Measurements from ENCODE around the gene TMEM14A.
A peak's percentile ranks its signal among the peaks of the same experiment; 100 is the strongest.

The TMEM14A gene

DNA sequence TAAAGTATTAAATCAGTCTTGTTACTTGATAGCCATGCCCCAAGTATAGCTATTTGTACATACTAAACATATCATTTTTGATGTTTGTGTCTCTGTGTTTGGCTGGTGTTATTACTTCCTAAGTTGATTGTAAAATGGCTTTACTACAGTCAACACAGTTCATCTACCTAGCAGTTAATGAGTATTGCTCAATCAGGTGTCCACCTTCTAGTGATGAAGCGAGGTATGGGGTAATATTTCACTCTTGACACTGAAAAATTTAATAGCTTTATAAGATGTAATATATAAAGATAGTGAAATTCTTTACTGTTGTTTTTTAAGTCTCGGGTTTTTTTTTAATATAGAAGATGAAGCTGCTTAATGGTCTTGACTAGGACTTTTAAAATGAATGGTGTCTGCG is 18.9 kb downstream of the TMEM14A start:
- no CpG with 5 or more reads among the region's 3 CpGs for WGBS (ENCODE audit: extremely low coverage, insufficient coverage, insufficient read length)
- no peak overlapping the region for H3K18ac ChIP-seq (ENCODE audit: low read length)
- H2AFZ ChIP-seq (ENCODE audit: insufficient read depth, low read length, poor library complexity): no peak overlapping the region
- no peak overlapping the region for H3K4ac ChIP-seq (ENCODE audit: low read depth, low read length)
- H2BK120ac ChIP-seq (ENCODE audit: insufficient read depth, low read length, poor library complexity): no peak overlapping the region
- H3K14ac ChIP-seq (ENCODE audit: low read length): no peak overlapping the region
- H3K27ac ChIP-seq (ENCODE audit: low read depth, low read length): no peak overlapping the region
- H3K9me3 ChIP-seq (ENCODE audit: insufficient read depth, low read depth, low read length): no peaks in the 10 kb centered on the region
- H3K4me3 ChIP-seq (ENCODE audit: low read depth, low read length): no peak overlapping the region
- no peak overlapping the region for H4K8ac ChIP-seq (ENCODE audit: low read depth, low read length)
- no peak overlapping the region for H3K23ac ChIP-seq (ENCODE audit: low read length)
- H3K9ac ChIP-seq (ENCODE audit: low read length): no peak overlapping the region
- H3K79me1 ChIP-seq (ENCODE audit: low read length): no peaks in the 10 kb centered on the region
- no peak for DNase-seq
- no peak overlapping the region for H3K4me2 ChIP-seq (ENCODE audit: low read length)
- no peaks in the 10 kb centered on the region for H3K36me3 ChIP-seq (ENCODE audit: control insufficient read depth in 1 of 2, insufficient read depth in 2 of 2, low read length in 2 of 2)
- H4K91ac ChIP-seq (ENCODE audit: low read depth, low read length): no peak overlapping the region
- H3K27me3 ChIP-seq (ENCODE audit: insufficient read depth, low read length): no peaks in the 10 kb centered on the region
- no peak overlapping the region for H2AK5ac ChIP-seq (ENCODE audit: low read length)
- H2BK5ac ChIP-seq (ENCODE audit: low read depth, low read length, poor library complexity): no peak overlapping the region
- H3K79me2 ChIP-seq (ENCODE audit: control insufficient read depth, insufficient read depth, low read length, poor library complexity): no peaks in the 10 kb centered on the region
- no peak overlapping the region for H2BK12ac ChIP-seq (ENCODE audit: low read length)
- no peaks in the 10 kb centered on the region for H3K4me1 ChIP-seq (ENCODE audit: control insufficient read depth in 1 of 2, insufficient read depth in 2 of 2, low read length in 2 of 2)
- H4K12ac ChIP-seq (ENCODE audit: low read depth, low read length): no peak overlapping the region

DNA sequence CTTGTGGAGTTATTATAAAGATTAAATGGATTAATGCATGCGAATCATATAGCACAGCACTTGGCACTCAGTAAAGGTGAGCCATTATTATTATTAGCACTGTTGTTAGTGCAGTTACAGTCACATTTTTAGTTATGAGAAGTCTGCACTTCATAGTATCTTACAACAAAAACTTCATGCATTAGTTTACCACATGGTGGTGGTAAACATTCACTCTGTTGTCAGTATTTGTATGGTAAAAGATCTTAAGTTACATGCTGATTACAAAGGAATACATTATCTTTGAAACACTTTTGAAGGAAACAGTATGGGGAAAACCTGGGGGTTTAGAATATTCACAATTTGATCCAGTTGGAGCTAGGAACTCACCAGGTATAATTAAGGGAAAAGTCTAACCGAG is 20.8 kb downstream of the TMEM14A start:
- Histone ChIP-seq H4K8ac (ENCODE audit: low read depth, low read length) (no peak overlapping the region), H2BK120ac (ENCODE audit: insufficient read depth, low read length, poor library complexity) (no peak overlapping the region), H2BK5ac (ENCODE audit: low read depth, low read length, poor library complexity) (no peak overlapping the region), H4K12ac (ENCODE audit: low read depth, low read length) (no peak overlapping the region), H3K79me2 (ENCODE audit: control insufficient read depth, insufficient read depth, low read length, poor library complexity) (no peaks in the 10 kb centered on the region), H3K9me3 (ENCODE audit: insufficient read depth, low read depth, low read length) (no peaks in the 10 kb centered on the region), H3K79me1 (ENCODE audit: low read length) (no peaks in the 10 kb centered on the region), H2BK12ac (ENCODE audit: low read length) (no peak overlapping the region), H3K27ac (ENCODE audit: low read depth, low read length) (no peak overlapping the region), H2AFZ (ENCODE audit: insufficient read depth, low read length, poor library complexity) (no peak overlapping the region), H3K14ac (ENCODE audit: low read length) (no peak overlapping the region), H3K18ac (ENCODE audit: low read length) (no peak overlapping the region), H3K4ac (ENCODE audit: low read depth, low read length) (no peak overlapping the region), H3K4me2 (ENCODE audit: low read length) (no peak overlapping the region), H3K23ac (ENCODE audit: low read length) (no peak overlapping the region), H3K9ac (ENCODE audit: low read length) (no peak overlapping the region), H3K4me3 (ENCODE audit: low read depth, low read length) (no peak overlapping the region), H3K36me3 (ENCODE audit: control insufficient read depth in 1 of 2, insufficient read depth in 2 of 2, low read length in 2 of 2) (no peaks in the 10 kb centered on the region), H2AK5ac (ENCODE audit: low read length) (no peak overlapping the region), H3K4me1 (ENCODE audit: control insufficient read depth in 1 of 2, insufficient read depth in 2 of 2, low read length in 2 of 2) (no peaks in the 10 kb centered on the region), H3K27me3 (ENCODE audit: insufficient read depth, low read length) (no peaks in the 10 kb centered on the region), H4K91ac (ENCODE audit: low read depth, low read length) (no peak overlapping the region)
- WGBS (ENCODE audit: extremely low coverage, insufficient coverage, insufficient read length): no CpG with 5 or more reads among the region's 2 CpGs
- DNase-seq: peak in 1 of 2 donors; percentile 13

DNA sequence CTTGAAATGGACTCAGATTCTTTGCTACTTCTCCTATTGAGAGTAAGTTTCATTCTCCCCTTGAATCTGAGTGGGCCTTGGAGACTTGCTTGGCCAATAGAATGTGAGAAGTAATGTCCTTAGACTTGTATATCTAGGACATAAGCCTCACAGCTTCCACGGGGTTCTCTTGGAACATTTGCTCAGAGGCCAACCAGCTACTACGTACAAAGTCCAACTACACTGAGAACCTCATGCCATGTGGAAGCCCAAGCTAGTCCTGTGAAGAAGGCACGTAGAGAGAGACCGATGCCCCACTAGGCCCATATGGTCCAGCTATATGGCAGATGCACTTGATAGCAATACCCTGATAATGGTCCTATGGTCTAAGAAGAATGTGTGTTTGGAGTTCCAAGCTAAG is 22.9 kb downstream of the TMEM14A start:
- H3K9ac ChIP-seq (ENCODE audit: low read length): no peak overlapping the region
- no peaks in the 10 kb centered on the region for H3K4me1 ChIP-seq (ENCODE audit: control insufficient read depth in 1 of 2, insufficient read depth in 2 of 2, low read length in 2 of 2)
- no peak overlapping the region for H3K4me2 ChIP-seq (ENCODE audit: low read length)
- no peak overlapping the region for H3K27ac ChIP-seq (ENCODE audit: low read depth, low read length)
- H3K27me3 ChIP-seq (ENCODE audit: insufficient read depth, low read length): no peaks in the 10 kb centered on the region
- H2BK120ac ChIP-seq (ENCODE audit: insufficient read depth, low read length, poor library complexity): no peak overlapping the region
- no peak overlapping the region for H4K91ac ChIP-seq (ENCODE audit: low read depth, low read length)
- no peak overlapping the region for H4K8ac ChIP-seq (ENCODE audit: low read depth, low read length)
- no peaks in the 10 kb centered on the region for H3K79me2 ChIP-seq (ENCODE audit: control insufficient read depth, insufficient read depth, low read length, poor library complexity)
- H3K4me3 ChIP-seq (ENCODE audit: low read depth, low read length): no peak overlapping the region
- no peak overlapping the region for H3K18ac ChIP-seq (ENCODE audit: low read length)
- no peak overlapping the region for H3K4ac ChIP-seq (ENCODE audit: low read depth, low read length)
- no peaks in the 10 kb centered on the region for H3K36me3 ChIP-seq (ENCODE audit: control insufficient read depth in 1 of 2, insufficient read depth in 2 of 2, low read length in 2 of 2)
- no peak overlapping the region for H2BK5ac ChIP-seq (ENCODE audit: low read depth, low read length, poor library complexity)
- no peak overlapping the region for H3K23ac ChIP-seq (ENCODE audit: low read length)
- H2AK5ac ChIP-seq (ENCODE audit: low read length): no peak overlapping the region
- H2BK12ac ChIP-seq (ENCODE audit: low read length): no peak overlapping the region
- H4K12ac ChIP-seq (ENCODE audit: low read depth, low read length): no peak overlapping the region
- no peak overlapping the region for H3K14ac ChIP-seq (ENCODE audit: low read length)
- WGBS (ENCODE audit: extremely low coverage, insufficient coverage, insufficient read length): no CpG with 5 or more reads among the region's 4 CpGs
- DNase-seq: no peak
- H2AFZ ChIP-seq (ENCODE audit: insufficient read depth, low read length, poor library complexity): no peak overlapping the region
- no peaks in the 10 kb centered on the region for H3K9me3 ChIP-seq (ENCODE audit: insufficient read depth, low read depth, low read length)
- no peaks in the 10 kb centered on the region for H3K79me1 ChIP-seq (ENCODE audit: low read length)

DNA sequence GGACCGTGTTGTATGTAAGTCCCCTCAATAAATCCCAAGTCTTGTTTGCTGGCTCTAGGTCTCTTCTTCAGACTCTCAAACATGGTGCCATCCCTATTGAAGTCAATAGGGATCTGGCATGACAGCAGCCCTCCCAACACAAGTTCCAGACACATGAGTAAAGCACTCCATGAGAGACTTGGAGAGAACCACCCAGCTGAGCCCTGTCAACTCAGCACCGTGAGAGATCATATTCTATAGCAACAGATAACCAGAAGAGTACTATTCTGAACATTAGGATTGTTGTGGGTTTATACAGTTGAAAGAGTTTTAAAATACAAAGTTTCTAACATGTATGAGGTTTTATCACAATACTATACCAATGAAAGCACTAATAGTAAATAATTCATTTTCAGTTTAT is 23.5 kb downstream of the TMEM14A start:
- no peak overlapping the region for H2BK12ac ChIP-seq (ENCODE audit: low read length)
- no peak overlapping the region for H2AK5ac ChIP-seq (ENCODE audit: low read length)
- no peaks in the 10 kb centered on the region for H3K9me3 ChIP-seq (ENCODE audit: insufficient read depth, low read depth, low read length)
- no peak overlapping the region for H3K23ac ChIP-seq (ENCODE audit: low read length)
- DNase-seq: no peak
- no peak overlapping the region for H4K91ac ChIP-seq (ENCODE audit: low read depth, low read length)
- no peak overlapping the region for H4K12ac ChIP-seq (ENCODE audit: low read depth, low read length)
- H3K14ac ChIP-seq (ENCODE audit: low read length): no peak overlapping the region
- H3K27me3 ChIP-seq (ENCODE audit: insufficient read depth, low read length): no peaks in the 10 kb centered on the region
- no peak overlapping the region for H3K18ac ChIP-seq (ENCODE audit: low read length)
- no peak overlapping the region for H3K4ac ChIP-seq (ENCODE audit: low read depth, low read length)
- H2AFZ ChIP-seq (ENCODE audit: insufficient read depth, low read length, poor library complexity): no peak overlapping the region
- H2BK120ac ChIP-seq (ENCODE audit: insufficient read depth, low read length, poor library complexity): no peak overlapping the region
- H3K4me2 ChIP-seq (ENCODE audit: low read length): no peak overlapping the region
- no peaks in the 10 kb centered on the region for H3K79me1 ChIP-seq (ENCODE audit: low read length)
- no peak overlapping the region for H3K9ac ChIP-seq (ENCODE audit: low read length)
- H3K4me1 ChIP-seq (ENCODE audit: control insufficient read depth in 1 of 2, insufficient read depth in 2 of 2, low read length in 2 of 2): no peaks in the 10 kb centered on the region
- no peak overlapping the region for H3K4me3 ChIP-seq (ENCODE audit: low read depth, low read length)
- H3K36me3 ChIP-seq (ENCODE audit: control insufficient read depth in 1 of 2, insufficient read depth in 2 of 2, low read length in 2 of 2): no peaks in the 10 kb centered on the region
- H4K8ac ChIP-seq (ENCODE audit: low read depth, low read length): no peak overlapping the region
- no CpG with 5 or more reads among the region's 2 CpGs for WGBS (ENCODE audit: extremely low coverage, insufficient coverage, insufficient read length)
- H2BK5ac ChIP-seq (ENCODE audit: low read depth, low read length, poor library complexity): no peak overlapping the region
- H3K79me2 ChIP-seq (ENCODE audit: control insufficient read depth, insufficient read depth, low read length, poor library complexity): no peaks in the 10 kb centered on the region
- no peak overlapping the region for H3K27ac ChIP-seq (ENCODE audit: low read depth, low read length)
